ENCODE measurements around the gene U2AF1L4.

DNA sequence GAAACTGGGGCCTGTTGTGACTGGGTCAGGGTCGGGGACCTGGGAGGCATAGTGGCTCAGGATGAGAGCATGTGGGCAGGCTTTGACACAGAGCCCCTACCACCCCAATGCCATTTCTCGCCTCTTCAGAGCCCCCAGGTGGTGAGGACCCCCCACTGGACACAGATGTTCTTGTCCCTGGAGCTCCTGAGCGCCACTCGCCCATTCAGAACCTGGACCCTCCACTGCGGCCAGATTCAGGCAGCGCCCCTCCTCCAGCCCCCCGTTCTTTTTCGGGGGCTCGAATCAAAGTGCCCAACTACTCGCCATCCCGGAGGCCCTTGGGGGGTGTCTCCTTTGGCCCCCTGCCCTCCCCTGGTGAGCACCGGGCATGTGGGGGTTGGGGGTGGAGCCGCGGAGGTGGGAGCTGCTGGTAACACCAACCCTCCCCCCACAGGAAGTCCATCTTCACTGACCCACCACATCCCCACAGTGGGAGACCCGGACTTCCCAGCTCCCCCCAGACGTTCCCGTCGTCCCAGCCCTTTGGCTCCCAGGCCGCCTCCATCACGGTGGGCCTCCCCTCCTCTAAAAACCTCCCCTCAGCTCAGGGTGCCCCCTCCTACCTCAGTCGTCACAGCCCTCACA is 13.3 kb downstream of the U2AF1L4 start:
- TF ChIP-seq, protein P1, sequence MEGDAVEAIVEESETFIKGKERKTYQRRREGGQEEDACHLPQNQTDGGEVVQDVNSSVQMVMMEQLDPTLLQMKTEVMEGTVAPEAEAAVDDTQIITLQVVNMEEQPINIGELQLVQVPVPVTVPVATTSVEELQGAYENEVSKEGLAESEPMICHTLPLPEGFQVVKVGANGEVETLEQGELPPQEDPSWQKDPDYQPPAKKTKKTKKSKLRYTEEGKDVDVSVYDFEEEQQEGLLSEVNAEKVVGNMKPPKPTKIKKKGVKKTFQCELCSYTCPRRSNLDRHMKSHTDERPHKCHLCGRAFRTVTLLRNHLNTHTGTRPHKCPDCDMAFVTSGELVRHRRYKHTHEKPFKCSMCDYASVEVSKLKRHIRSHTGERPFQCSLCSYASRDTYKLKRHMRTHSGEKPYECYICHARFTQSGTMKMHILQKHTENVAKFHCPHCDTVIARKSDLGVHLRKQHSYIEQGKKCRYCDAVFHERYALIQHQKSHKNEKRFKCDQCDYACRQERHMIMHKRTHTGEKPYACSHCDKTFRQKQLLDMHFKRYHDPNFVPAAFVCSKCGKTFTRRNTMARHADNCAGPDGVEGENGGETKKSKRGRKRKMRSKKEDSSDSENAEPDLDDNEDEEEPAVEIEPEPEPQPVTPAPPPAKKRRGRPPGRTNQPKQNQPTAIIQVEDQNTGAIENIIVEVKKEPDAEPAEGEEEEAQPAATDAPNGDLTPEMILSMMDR (IDR thresholded peaks at IDR 0.05; ENCODE audit: low read depth, low read length), result no peak
- no peak for TF ChIP-seq EZH2phosphoT487 (IDR thresholded peaks at IDR 0.05; ENCODE audit: low read depth)

All from OCI-LY3 (cell line).